NCI-H1694 treated with DMSO at 0.1 percent for 48 hours (cell line): ENCODE data around the gene GAGE12J.
A peak's percentile ranks its signal among the peaks of the same experiment; 100 is the strongest.
"Not testable (repeated sequence)": the region's sequence is repeated elsewhere in the genome, so short reads cannot be mapped to it uniquely, and the experiment has no call there.

Experiments
- DNase-seq: peaks from one replicate; lab custom pipeline; 2025; lab: John Stamatoyannopoulos, UW

The GAGE12J gene, protein sequence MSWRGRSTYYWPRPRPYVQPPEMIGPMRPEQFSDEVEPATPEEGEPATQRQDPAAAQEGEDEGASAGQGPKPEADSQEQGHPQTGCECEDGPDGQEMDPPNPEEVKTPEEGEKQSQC

DNA sequence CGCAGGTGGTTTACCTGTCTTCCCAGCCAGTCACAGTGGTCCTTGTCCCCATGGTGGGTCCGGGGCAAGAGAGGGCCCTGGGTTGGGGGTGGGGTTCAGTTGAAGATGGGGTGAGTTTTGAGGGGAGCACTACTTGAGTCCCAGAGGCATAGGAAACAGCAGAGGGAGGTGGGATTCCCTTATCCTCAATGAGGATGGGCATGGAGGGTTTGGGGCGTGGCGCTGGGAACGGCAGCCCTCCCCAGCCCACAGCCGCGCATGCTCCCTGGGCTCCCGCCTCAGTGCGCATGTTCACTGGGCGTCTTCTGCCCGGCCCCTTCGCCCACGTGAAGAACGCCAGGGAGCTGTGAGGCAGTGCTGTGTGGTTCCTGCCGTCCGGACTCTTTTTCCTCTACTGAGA, at the start of gene GAGE12J:
Gene GAGE12J (plus strand): TSS at position 301 of the 400 bp plus-strand sequence. CDS start 1,157 bp downstream, outside the sequence.
- not testable (repeated sequence) for DNase-seq

DNA sequence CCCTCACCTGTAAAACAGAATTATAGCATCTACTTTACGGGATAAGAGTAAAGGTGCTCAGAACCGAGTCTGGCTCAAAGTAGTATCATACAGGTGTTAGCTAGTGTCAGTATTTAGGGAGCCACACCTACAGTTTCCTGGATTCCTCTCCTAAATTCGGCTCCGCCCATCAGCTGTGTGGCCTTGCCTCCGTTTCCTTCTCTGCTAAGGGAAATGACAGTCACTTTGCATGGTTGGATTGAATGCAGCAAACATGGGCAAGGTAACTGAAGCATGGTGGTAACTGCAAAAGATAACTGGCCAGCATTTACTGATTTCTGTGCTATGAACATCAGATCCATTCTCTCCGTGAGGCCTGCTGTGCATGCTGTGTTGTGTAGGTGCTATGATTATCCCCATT, 49.4 kb upstream of the GAGE12J start:
- no peak for DNase-seq

DNA sequence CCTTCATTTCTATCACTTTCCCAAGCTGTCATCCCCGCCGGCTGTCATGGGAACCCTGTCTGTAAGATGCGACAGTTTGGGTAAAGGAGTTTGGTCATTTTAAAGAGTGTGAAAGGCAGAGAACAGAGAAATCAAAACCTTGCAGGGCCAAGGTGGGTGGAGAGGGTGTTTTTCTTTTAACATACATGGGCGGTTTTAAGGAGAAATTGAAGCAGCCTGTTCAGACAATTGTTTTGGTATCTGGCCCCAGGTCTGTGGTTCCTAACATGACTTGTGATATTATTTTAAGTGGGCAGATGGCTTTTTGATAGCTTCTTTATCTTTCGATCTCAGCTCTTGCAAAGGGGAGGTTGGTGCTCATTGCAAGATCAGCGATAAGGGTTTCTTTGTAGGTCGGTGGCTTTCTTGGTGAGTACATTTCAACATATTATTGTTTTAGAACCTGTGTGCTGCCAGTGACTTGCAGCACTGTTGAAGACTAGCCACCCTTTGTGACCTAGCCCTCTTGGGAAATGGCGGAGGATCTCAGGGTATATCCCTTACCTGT, 48.6 kb upstream of the GAGE12J start:
- no peak for DNase-seq

DNA sequence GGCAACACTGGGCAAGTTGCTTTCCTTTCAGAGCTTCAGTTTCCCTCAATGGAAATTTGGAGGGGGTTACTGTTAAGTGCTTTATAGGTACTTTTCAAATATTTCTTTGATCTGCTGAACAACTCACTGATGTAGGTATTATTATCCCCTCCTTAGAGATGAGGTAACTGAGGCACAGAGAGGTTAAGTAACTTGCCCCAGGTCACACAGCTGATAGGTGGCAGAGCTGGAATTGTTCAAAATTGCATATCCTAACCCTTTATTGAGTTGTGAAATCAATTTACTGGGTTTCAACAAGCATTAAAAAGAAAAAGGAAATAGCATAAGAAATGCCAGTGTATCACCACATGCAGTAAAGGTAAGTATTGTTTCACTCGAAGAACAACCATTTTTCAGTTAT, 45.6 kb upstream of the GAGE12J start:
- DNase-seq = no peak

DNA sequence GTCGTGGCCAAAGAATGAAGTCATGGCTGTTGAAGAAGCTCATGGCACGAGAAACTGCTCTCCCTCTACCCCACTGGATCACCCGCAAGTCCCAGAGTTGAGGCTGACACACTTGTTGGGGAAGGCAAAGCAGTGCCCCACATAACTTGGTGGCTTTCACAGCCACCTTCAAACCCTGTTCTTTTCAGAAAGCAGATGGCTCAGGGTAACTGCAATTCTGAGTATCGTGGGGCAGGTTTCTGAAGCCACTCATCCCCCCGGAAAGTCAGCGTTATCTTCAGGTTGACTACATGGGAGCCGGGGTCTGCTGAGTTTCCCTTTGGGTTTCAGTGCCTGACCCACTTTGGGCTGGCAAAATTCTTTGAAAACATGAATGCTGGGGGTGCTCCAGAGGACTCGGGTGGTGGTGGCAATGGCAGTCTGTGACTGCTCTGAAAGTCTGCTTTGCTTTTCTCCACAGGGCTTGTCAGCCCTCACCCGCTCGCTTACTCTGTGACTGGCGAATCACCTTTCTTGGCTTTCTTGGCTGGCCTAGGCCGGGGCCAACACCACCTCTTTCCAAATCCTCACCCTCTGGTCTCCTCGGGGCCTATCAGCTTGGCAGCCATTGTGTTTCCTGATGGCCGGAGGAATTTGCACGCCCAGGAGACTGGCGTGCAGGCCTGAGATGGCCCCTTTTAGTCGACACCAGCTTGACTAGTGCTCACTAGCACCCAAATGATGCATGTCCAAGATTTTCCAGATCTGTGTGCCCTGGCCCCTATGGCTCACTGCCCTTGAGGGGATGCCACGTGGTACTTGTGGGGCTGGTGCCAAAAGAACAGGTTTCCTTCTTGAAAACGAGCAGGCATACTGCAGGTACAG, 44.9 kb upstream of the GAGE12J start:
- no peak for DNase-seq

DNA sequence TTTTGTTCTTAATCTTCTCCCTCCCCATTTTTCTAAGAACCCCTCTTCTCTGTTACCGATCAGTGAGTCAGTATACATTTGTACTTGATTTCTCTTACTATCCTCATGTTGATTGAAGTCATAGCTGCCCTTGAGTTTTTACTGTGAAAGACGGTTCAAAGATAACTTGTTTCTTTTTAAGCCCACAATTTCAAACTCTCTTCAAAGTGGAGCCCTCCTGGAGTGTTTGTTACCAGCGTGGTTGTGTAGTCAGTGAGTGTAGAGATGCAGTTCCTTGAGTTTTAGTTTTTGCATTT, 44.4 kb upstream of the GAGE12J start:
- no peak for DNase-seq

DNA sequence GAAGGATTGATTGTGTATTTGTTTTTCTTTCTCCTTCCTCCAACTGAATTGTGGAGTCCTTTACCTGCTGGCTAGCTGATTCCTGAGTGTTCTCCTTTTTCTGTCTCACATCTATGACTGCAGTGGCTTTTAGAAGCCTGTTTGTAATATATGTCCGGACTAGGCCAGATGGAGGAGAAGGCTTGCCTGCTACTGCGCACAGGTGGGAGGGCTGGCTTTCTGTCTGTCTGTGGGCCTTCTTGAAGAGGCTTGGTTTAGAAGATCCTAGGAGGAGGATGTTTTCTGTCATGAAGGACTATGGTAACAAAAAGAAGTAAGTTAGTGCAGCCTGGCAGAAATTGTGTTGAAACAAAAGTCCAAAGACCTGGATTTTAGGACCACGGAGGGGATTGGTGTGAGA, 43.8 kb upstream of the GAGE12J start:
- DNase-seq = no peak

DNA sequence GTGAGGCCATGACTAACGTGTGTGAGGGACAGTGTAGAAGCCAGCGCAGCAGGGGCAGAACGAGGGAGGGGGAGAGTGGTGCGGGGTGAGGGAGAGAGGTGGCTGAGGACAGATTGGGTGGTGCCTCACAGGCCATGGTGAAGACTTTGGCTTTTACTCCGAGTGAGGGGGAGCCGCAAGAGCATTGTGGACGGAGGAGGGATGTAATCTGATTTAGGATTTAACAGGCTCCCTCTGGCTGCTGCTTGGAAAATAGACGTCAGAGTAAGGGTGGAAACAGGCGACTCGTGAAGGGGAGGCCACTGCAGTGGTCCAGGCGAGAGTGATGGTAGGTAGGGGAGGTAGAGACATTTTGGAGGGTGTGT, 39.2 kb upstream of the GAGE12J start:
- no peak for DNase-seq

DNA sequence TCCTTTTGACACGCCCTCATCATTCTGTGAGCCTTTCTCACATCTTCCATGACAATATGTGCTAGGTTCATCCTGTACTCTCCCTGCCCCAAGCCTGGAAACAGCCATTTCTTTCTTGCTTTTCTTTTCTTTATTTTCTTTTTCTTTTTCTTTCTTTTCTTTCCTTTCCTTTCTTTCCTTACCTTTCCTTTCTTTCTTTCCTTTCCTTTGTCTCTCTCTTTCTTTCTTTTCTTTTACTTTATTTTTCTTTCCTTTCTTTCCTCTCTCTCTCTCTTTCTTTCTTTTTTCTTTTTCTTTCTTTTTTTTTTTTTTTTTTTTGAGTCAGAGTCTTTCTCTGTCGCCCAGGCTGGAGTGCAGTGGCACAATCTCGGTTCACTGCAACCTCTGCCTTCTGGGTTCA, 37.6 kb upstream of the GAGE12J start:
- DNase-seq = no peak

DNA sequence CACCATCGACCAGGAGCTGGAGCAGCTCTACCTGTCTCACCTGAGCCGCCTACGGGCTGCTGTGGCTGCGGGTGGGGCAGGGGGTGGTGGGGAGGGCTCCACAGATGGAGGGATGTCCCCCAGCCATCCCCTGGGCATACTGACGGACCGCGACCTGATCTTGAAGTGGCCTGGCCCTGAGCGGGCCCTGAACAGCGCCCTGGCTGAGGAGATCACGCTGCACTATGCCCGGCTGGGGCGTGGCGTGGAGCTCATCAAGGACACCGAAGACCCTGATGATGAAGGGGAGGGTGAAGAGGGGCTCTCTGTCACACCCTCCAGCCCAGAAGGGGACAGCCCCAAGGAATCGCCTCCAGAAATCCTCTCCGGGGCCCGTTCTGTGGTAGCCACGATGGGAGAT, 35.7 kb upstream of the GAGE12J start:
- DNase-seq = no peak

DNA sequence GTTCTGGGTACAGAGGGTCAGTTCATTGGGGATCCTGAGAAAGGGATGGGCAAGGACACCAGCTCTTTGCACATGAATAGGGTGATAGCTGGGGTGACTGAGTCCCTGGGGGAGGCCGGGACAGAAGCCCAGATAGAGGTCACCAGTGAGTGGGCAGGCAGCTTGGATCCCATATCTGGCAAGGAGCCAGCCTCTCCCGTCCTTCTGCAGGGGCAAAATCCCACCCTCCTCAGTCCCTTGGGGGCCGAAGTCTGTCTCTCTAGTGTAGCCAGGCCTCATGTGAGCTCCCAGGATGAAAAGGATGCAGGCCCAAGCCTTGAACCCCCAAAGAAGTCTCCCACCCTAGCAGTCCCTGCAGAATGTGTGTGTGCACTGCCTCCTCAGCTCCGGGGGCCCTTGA, 35.3 kb upstream of the GAGE12J start:
- DNase-seq = no peak

DNA sequence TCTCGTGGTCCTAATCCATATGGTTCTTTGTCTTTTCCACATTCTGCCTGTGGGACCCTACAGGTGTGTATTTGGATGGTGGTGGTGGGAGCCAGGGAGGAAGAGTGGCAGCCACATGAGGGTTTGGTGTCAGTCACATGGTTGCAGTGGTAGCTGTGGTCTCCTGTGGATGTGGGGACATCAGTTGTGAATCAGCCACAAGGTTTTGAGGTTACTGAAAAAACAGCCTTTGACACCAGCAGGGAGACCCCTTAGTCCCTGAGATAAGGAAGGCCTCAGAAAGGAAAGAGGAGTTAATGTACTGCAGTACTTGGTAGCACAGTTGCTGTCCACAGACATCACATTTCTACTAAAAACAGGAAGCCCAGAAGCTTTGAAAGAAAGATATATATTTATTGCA, 34.2 kb upstream of the GAGE12J start:
- no peak for DNase-seq

DNA sequence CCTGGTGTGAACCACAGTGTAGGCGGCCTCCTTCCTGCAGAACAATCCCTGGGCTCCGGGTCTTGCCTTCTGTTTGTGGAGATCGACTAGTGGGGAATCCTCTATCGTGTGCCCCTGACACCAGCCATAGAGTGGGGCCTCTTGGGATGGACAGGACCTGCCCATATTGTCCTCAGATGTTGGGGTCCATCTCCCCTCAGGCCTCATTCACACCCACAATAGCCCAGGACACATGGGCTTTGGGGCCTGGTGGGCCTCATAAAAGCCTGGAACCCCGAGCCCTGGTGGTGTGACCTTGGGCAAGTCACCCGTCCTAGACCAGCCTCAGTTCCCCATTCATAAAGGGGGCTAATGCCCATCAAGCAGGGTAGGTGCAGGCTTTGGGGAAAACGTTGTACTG, 31.6 kb upstream of the GAGE12J start:
- DNase-seq = no peak

DNA sequence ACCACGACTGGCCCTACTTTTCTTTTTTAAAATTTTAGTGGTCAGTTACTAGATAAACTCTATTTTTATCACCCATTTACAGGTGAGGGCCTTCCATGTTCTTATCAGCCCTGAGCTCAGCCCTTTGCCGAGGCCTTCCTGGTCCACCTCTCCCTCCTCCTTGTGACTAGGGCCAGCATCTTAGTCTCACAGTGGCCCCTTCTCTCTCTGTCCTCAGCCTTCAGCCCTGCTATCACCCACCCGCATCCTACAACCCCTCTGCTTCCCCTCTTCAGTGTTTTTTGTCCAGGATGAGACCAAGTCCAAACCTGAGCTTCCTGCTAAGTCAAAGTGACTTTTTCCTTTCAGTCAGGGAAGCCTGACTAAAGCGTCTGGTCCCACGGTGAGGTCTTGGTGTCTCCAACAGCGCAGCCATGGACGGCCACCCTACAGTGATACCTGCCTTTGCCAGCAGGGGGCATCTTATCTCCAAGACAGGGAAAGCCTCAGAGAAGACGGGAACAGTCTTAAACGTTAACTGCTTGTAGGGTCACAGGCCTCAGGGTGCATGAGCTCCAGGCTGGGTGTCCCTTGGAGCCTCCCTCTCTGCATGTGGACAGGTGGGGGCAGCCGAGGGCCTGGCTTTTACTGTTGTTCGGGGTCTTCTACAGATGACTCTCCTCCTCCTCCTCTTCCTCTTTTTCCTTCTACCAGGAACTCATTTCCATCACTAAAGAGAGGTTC, 30.1 kb upstream of the GAGE12J start:
- peak; percentile 10 for DNase-seq

DNA sequence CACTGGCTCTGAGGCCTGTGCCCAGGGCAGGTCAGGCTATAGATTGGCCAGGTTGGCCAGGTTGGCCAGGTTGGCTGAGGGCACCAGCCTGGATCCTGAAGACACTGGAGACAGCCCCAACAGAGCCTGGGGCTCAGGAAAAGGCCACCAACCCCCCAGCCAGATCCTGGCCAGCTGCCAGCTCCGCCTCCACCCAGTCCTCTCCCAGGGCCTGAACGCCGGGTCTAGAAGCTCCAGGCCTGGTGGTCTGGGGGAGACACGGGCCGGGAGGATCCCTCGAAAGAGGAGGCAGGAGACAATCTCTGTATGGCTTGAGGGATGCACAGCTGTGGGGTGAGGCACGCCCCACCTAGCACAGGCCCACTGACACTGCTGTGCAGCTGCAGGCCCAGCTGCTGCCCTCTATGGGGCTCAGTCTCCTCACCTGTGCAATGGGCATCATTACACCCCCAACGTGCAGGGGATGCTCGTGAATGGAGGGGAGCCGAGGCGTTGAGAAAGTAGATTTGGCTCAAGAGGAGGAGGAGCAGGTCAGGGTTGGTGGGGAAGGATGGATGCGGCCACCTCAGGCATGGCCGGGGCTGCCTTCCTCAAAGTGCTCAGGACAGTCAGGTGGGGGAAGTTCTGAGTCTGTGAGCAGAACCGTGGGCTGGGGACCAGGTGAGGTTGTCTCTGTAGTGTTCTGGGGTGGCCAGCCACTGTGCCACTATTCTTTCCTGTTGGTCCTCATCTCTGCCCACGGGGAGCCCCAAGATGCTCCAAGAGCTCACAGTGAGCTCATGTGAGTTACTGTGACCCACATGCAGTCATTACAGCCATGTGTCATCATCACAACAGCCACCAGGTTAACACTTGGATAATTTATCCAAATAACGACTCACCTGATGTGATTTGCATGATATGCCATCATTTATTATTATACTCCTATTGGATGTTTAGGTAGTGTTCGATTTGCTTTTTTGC, 29.2 kb upstream of the GAGE12J start:
- no peak for DNase-seq

DNA sequence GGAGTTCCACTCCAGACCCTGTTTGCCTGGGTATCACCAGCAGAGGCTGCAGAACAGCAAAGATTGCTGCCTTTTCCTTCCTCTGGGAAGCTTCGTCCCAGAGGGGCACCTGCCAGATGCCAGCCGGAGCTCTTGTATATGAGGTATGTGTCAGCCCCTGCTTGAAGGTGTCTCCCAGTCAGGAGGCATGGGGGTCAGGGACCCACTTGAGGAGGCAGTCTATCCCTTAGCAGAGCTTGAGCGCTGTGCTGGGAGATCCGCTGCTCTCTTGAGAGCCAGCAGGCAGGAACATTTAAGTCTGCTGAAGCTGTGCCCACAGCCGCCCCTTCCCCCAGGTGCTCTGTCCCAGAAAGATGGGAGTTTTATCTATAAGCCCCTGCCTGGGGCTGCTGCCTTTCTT, 22.5 kb upstream of the GAGE12J start:
- not testable (repeated sequence) for DNase-seq

DNA sequence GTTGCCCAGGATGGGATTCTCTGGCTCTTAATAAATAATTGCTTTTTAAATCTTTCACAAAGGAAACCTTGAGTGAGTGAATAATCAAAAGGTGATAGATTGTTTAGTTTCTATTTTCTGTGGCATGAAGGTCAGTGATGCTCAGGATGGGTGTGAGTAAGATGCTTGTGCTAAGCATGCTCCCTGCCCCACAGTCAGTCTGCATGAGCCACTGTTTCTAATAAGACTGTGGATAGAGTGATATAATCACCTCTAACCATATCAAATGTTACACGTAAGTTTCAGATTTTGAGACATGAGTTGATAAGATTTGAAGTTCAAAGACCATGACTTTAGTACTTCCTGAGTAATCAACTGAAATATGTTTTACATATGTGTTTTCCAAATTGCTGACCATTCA, 21.1 kb upstream of the GAGE12J start:
- DNase-seq = no peak

DNA sequence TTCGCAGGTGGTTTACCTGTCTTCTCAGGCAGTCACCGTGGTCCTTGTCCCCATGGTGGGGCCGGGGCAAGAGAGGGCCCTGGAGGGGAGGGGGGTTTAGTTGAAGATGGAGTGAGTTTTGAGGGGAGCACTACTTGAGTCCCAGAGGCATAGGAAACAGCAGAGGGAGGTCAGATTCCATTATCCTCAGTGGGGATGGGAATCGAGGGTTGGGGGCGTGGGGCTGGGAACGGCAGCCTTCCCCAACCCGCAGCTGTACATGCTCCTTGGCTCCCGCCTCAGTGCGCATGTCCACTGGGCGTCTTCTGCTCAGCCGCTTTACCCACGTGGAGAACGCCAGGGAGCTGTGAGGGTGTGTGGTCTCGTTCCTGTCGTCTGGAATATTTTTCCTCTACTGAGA, 18.5 kb upstream of the GAGE12J start, which contains the start of gene GAGE10:
Gene GAGE10 (plus strand): TSS at position 301 of the 400 bp plus-strand sequence. CDS start 1,214 bp downstream, outside the sequence.
- no peak for DNase-seq

DNA sequence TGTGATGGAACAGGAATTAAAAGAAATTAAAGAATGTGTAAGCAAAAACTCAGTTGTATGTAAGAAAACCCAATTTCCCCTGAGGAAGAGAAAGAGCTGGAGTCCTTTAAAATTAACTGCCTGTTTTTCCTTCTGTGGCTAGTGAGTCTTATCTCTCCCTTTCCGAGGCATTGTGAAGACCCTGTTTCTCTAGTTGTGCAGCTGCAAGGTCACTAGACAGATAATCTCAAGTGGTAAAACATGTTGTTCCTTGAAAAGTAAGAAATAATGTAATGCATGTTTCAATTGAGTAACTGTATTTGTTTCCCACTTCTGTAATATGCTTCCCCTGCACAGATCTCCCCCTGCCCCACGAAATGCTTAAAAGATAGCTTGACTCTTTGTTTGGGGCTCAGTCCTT, 14.1 kb upstream of the GAGE12J start:
- not testable (repeated sequence) for DNase-seq

DNA sequence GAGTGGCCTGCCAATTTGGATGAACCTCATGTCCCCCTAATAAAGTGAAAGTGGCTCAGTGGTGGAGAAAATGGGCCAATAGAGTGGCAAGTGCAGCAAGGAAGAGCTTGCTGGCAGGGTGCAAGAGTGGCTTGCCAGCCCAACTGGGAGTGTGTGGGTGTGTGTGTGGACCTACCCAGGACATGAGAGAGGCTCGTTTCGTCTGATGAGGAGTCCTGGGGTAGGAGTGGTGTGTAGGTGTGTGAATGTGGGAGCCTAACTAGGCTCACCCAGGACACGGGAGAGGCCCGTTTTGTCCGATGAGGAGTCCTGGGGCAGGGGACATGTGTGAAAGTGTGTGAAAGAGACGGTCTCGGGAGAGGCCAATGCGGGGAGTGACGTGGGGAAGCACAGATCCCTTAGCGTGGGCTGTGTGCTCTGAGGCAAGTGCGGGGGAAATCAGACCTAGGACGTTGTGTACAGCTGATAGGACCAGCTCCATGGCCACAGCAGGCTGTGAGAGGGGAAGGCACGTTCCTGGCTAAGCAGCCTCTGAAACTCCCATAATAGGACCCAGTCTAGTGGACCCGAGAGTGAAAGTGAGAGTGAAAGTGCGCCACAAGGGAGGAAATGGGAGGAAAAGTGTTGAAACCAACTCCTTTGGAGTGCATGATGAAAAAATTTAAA, 13.1 kb upstream of the GAGE12J start:
- no peak for DNase-seq

DNA sequence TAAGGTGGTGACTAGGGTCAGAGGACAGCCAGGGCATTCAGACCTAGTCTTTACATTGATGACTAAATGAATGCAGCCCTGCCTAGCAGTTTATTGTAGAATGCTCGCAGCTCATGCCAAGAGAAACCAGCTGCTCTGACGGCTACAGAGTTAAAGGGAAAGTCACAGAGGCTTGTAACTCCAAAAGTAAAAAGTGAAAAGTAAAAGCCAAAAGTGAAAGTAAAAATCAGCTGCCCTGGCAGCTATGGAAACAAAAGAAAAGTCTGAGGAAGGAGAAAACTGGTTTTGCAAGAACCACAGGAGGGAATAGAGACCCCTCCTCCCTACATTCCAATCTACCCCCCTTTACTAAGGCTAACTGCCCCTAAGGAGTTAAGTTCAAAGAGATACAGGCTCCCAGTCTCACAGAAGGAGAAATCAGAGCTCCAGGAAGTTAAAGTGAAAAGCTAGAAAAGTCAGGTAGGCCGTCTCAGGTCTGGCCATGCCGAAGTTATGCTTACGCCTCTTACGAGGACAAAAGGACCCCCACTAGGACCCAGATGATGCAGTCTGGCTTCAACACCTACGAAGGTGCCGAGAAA, 12.3 kb upstream of the GAGE12J start:
- no peak for DNase-seq
